ENCODE measurements around the gene FAM81B.
"Not testable (repeated sequence)": the region's sequence is repeated elsewhere in the genome, so short reads cannot be mapped to it uniquely, and the experiment has no call there.

The FAM81B gene, protein sequence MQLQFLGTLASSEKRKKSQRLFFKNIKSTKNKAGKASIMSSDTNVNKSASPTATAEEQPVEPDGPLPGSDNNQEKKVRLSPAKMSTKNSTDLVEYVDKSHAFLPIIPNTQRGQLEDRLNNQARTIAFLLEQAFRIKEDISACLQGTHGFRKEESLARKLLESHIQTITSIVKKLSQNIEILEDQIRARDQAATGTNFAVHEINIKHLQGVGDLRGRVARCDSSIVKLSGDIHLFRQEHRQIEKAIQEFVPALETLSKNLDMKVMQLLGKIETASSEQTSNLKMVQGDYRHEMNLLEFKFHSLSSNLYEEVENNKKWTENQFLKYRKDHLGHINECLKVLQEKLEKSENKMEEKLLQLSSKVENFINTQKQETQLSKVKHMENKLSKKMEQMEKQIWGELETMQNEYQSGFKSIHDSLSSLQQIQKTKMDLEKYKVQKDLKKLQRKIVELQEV

DNA sequence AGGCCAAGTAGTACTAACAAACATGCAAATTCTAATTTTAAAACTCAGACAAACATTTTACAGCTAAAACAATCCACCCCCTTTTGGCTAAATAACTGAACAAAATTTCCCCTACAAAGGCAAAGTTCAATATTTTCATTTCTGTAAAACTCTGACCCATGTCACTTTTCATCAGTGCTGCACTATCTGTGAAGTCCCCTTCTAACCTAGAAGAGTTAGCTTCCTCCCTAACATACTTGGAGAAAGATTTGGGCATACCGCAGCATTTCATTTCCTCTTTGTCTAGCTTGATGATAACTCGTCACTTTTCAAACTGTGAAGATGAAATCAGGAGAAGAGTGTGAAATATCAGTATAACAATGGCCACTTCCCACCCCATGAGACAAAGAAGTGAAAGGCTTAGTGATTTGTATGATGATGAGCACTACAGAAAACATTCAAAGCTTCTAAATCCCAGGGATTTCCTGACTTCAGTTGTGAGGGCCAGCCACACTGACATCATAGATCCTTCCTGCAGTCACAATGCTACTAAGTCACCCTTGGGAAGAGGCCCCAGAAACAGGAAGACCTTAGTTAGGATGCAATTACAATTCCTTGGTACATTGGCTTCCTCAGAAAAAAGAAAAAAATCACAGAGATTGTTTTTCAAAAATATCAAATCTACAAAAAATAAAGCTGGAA lies at the start of gene FAM81B:
Gene FAM81B (plus strand): TSS at position 555 of the 681 bp plus-strand sequence. CDS start 24 bp downstream, at position 579.
- Histone ChIP-seq H3K27ac (ENCODE audit: low read depth in 2 of 2, low read length in 2 of 2) (no peak within 1 kb of the TSS), H3K9me3 (ENCODE audit: control insufficient read depth in 2 of 2, low read length in 2 of 2) (no peaks in the 10 kb centered on the region), H3K36me3 (ENCODE audit: control insufficient read depth in 2 of 2, insufficient read depth in 2 of 2, low read length in 2 of 2) (no peaks in the 10 kb centered on the region), H3K9ac (ENCODE audit: low read depth in 1 of 2, low read length in 2 of 2) (no peak within 1 kb of the TSS), H3K27me3 (ENCODE audit: control insufficient read depth in 2 of 2, insufficient read depth in 2 of 2, low read length in 2 of 2) (no peaks in the 10 kb centered on the region), H3K4me1 (ENCODE audit: control insufficient read depth in 2 of 2, insufficient read depth in 2 of 2, low read length in 2 of 2) (no peaks in the 10 kb centered on the region), H3K4me3 (ENCODE audit: low read length in 2 of 2) (no peak within 1 kb of the TSS)

GRCh38 chr5:95341444-95341843 lies 49.7 kb upstream of the FAM81B start:
- not testable (repeated sequence) for H3K4me3 ChIP-seq (ENCODE audit: low read length in 2 of 2); H3K9ac ChIP-seq (ENCODE audit: low read depth in 1 of 2, low read length in 2 of 2); H3K27ac ChIP-seq (ENCODE audit: low read depth in 2 of 2, low read length in 2 of 2); H3K4me1 ChIP-seq (ENCODE audit: control insufficient read depth in 2 of 2, insufficient read depth in 2 of 2, low read length in 2 of 2); H3K9me3 ChIP-seq (ENCODE audit: control insufficient read depth in 2 of 2, low read length in 2 of 2); H3K36me3 ChIP-seq (ENCODE audit: control insufficient read depth in 2 of 2, insufficient read depth in 2 of 2, low read length in 2 of 2); H3K27me3 ChIP-seq (ENCODE audit: control insufficient read depth in 2 of 2, insufficient read depth in 2 of 2, low read length in 2 of 2)

DNA sequence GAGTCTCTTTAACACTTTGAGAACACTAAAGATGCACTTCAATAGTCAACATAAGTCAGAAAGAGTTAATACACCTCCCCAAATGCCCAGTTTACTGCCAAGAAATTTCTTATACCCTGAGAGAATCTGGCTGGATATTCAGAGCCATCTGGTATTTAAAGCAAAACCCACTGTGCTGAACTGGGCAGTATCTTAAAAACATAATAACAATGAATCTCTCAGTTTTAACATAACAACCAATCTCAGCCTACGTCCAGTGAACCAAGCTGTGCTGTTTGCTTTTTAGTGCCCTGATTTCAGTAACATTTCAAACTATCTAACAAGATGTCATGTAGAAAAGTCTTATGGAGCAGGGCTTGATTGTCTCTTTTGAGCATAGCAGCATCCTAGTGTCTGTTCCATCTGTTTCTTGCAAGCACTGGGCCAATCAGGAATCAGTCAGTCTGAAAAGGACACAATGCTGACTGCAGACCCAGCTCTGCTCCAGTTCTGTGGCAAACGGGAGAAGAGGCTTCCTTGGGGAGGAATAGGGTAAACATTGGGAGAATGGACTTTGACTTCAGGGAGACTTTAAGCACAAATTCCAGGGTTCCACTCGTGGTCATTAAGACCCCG lies 43.6 kb upstream of the FAM81B start:
- no peak overlapping the region for H3K4me3 ChIP-seq (ENCODE audit: low read length in 2 of 2)
- H3K27me3 ChIP-seq (ENCODE audit: control insufficient read depth in 2 of 2, insufficient read depth in 2 of 2, low read length in 2 of 2), result no peaks in the 10 kb centered on the region
- no peak overlapping the region for H3K27ac ChIP-seq (ENCODE audit: low read depth in 2 of 2, low read length in 2 of 2)
- no peak overlapping the region for H3K9ac ChIP-seq (ENCODE audit: low read depth in 1 of 2, low read length in 2 of 2)
- no peaks in the 10 kb centered on the region for H3K4me1 ChIP-seq (ENCODE audit: control insufficient read depth in 2 of 2, insufficient read depth in 2 of 2, low read length in 2 of 2)
- H3K9me3 ChIP-seq (ENCODE audit: control insufficient read depth in 2 of 2, low read length in 2 of 2), result no peaks in the 10 kb centered on the region
- no peaks in the 10 kb centered on the region for H3K36me3 ChIP-seq (ENCODE audit: control insufficient read depth in 2 of 2, insufficient read depth in 2 of 2, low read length in 2 of 2)

DNA sequence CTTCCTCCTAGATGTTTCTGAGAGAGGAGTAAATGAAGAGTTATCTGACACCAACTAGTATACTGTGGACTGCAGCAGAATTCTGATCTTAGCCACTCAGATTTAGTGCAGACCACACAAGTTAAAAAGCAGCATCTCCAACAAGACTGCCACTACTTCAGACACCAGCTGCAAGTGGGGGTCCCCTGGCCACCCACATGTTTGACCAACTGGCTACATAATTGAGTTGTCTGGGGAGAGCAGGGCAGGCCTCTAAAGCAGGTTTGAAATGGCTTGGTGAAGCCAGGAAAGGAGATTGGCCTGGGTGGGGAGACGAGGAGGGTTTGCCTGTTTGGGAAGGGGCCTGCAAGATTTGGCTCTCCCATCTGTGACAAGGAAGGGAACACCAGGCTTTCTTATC lies 40.5 kb upstream of the FAM81B start:
- H3K4me3 ChIP-seq (ENCODE audit: low read length in 2 of 2), result no peak overlapping the region
- H3K27ac ChIP-seq (ENCODE audit: low read depth in 2 of 2, low read length in 2 of 2), result no peak overlapping the region
- no peaks in the 10 kb centered on the region for H3K4me1 ChIP-seq (ENCODE audit: control insufficient read depth in 2 of 2, insufficient read depth in 2 of 2, low read length in 2 of 2)
- H3K36me3 ChIP-seq (ENCODE audit: control insufficient read depth in 2 of 2, insufficient read depth in 2 of 2, low read length in 2 of 2), result no peaks in the 10 kb centered on the region
- no peaks in the 10 kb centered on the region for H3K9me3 ChIP-seq (ENCODE audit: control insufficient read depth in 2 of 2, low read length in 2 of 2)
- H3K27me3 ChIP-seq (ENCODE audit: control insufficient read depth in 2 of 2, insufficient read depth in 2 of 2, low read length in 2 of 2), result no peaks in the 10 kb centered on the region
- no peak overlapping the region for H3K9ac ChIP-seq (ENCODE audit: low read depth in 1 of 2, low read length in 2 of 2)

DNA sequence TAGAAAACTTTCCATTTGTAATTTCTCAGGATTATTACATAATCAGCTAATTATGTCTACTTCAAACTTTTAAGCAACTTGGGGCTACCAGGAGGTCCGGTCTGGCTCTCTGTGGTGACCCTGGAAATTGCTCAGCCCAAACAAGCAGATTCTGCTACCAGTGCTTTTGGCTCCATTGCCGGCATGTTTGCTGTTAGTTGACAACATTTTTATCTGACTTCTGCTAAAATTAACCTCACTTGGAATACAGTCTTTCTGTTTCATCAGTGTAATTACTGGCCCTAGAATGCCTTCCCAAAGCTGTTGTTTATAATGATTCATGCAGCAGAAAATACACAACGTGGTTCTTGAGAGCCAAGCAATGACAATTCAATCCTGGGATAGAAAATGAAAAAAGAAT lies 38.5 kb upstream of the FAM81B start:
- H3K4me3 ChIP-seq (ENCODE audit: low read length in 2 of 2), result no peak overlapping the region
- no peaks in the 10 kb centered on the region for H3K9me3 ChIP-seq (ENCODE audit: control insufficient read depth in 2 of 2, low read length in 2 of 2)
- H3K27ac ChIP-seq (ENCODE audit: low read depth in 2 of 2, low read length in 2 of 2), result no peak overlapping the region
- H3K4me1 ChIP-seq (ENCODE audit: control insufficient read depth in 2 of 2, insufficient read depth in 2 of 2, low read length in 2 of 2), result no peaks in the 10 kb centered on the region
- no peaks in the 10 kb centered on the region for H3K36me3 ChIP-seq (ENCODE audit: control insufficient read depth in 2 of 2, insufficient read depth in 2 of 2, low read length in 2 of 2)
- H3K9ac ChIP-seq (ENCODE audit: low read depth in 1 of 2, low read length in 2 of 2), result no peak overlapping the region
- no peaks in the 10 kb centered on the region for H3K27me3 ChIP-seq (ENCODE audit: control insufficient read depth in 2 of 2, insufficient read depth in 2 of 2, low read length in 2 of 2)

GRCh38 chr5:95358320-95358719 lies 32.8 kb upstream of the FAM81B start:
- Histone ChIP-seq H3K4me3 (ENCODE audit: low read length in 2 of 2) (no peak overlapping the region), H3K9ac (ENCODE audit: low read depth in 1 of 2, low read length in 2 of 2) (no peak overlapping the region), H3K4me1 (ENCODE audit: control insufficient read depth in 2 of 2, insufficient read depth in 2 of 2, low read length in 2 of 2) (no peaks in the 10 kb centered on the region), H3K9me3 (ENCODE audit: control insufficient read depth in 2 of 2, low read length in 2 of 2) (no peaks in the 10 kb centered on the region), H3K27me3 (ENCODE audit: control insufficient read depth in 2 of 2, insufficient read depth in 2 of 2, low read length in 2 of 2) (no peaks in the 10 kb centered on the region), H3K36me3 (ENCODE audit: control insufficient read depth in 2 of 2, insufficient read depth in 2 of 2, low read length in 2 of 2) (no peaks in the 10 kb centered on the region), H3K27ac (ENCODE audit: low read depth in 2 of 2, low read length in 2 of 2) (no peak overlapping the region)

GRCh38 chr5:95358848-95359247 lies 32.3 kb upstream of the FAM81B start:
- H3K4me3 ChIP-seq (ENCODE audit: low read length in 2 of 2), result no peak overlapping the region
- no peaks in the 10 kb centered on the region for H3K4me1 ChIP-seq (ENCODE audit: control insufficient read depth in 2 of 2, insufficient read depth in 2 of 2, low read length in 2 of 2)
- H3K36me3 ChIP-seq (ENCODE audit: control insufficient read depth in 2 of 2, insufficient read depth in 2 of 2, low read length in 2 of 2), result no peaks in the 10 kb centered on the region
- no peak overlapping the region for H3K27ac ChIP-seq (ENCODE audit: low read depth in 2 of 2, low read length in 2 of 2)
- no peaks in the 10 kb centered on the region for H3K27me3 ChIP-seq (ENCODE audit: control insufficient read depth in 2 of 2, insufficient read depth in 2 of 2, low read length in 2 of 2)
- H3K9me3 ChIP-seq (ENCODE audit: control insufficient read depth in 2 of 2, low read length in 2 of 2), result no peaks in the 10 kb centered on the region
- H3K9ac ChIP-seq (ENCODE audit: low read depth in 1 of 2, low read length in 2 of 2), result no peak overlapping the region

- H3K4me1 ChIP-seq (ENCODE audit: control insufficient read depth in 2 of 2, insufficient read depth in 2 of 2, low read length in 2 of 2); H3K27ac ChIP-seq (ENCODE audit: low read depth in 2 of 2, low read length in 2 of 2); H3K36me3 ChIP-seq (ENCODE audit: control insufficient read depth in 2 of 2, insufficient read depth in 2 of 2, low read length in 2 of 2); H3K9ac ChIP-seq (ENCODE audit: low read depth in 1 of 2, low read length in 2 of 2); H3K27me3 ChIP-seq (ENCODE audit: control insufficient read depth in 2 of 2, insufficient read depth in 2 of 2, low read length in 2 of 2); H3K4me3 ChIP-seq (ENCODE audit: low read length in 2 of 2); H3K9me3 ChIP-seq (ENCODE audit: control insufficient read depth in 2 of 2, low read length in 2 of 2): not testable (repeated sequence)
These were observed 30.5 kb upstream of the FAM81B start for GRCh38 chr5:95360667-95361066.

DNA sequence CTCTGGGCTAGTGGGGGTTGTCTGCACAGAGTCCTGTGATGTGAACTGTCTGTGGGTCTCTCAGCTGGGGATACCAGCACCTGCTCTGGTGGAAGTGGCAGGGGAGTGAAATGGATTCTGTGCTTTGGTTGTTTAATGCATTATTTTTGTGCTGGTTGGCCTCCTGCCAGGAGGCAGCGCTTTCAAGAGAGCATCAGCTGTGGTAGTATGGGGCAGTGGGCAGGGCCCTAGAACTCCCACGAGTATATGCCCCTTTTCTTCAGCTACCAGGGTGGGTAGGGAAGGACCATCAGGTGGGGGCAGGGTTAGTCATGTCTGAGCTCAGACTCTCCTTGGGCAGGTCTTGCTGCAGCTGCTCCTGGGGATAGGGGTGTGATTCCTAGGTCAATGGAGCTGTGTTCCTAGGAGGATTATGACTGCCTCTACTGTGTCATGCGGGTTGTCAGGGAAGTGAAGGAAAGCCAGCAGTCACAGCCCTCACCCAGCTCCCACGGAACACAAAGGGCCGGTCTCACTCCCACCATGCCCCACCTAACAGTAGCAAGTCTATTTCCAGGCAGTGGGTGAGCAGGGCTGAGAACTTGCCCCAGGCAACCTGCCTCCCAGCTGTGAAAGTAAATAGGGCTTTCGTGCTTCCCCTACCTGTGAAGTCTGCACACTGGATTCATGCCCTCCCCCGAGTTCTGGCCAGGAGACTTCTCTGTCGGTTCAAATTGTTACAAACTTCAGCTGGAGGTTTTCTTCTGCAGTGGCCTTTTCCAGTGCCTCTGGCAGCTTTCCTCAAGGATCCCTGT lies 25.7 kb upstream of the FAM81B start:
- no peak overlapping the region for H3K9ac ChIP-seq (ENCODE audit: low read depth in 1 of 2, low read length in 2 of 2)

More for the DNA sequence above, 25.7 kb upstream of the FAM81B start:
- no peaks in the 10 kb centered on the region for H3K9me3 ChIP-seq (ENCODE audit: control insufficient read depth in 2 of 2, low read length in 2 of 2)
- no peak overlapping the region for H3K4me3 ChIP-seq (ENCODE audit: low read length in 2 of 2)
- H3K27ac ChIP-seq (ENCODE audit: low read depth in 2 of 2, low read length in 2 of 2), result no peak overlapping the region
- H3K36me3 ChIP-seq (ENCODE audit: control insufficient read depth in 2 of 2, insufficient read depth in 2 of 2, low read length in 2 of 2), result no peaks in the 10 kb centered on the region
- H3K4me1 ChIP-seq (ENCODE audit: control insufficient read depth in 2 of 2, insufficient read depth in 2 of 2, low read length in 2 of 2), result no peaks in the 10 kb centered on the region
- no peaks in the 10 kb centered on the region for H3K27me3 ChIP-seq (ENCODE audit: control insufficient read depth in 2 of 2, insufficient read depth in 2 of 2, low read length in 2 of 2)
